SK-N-DZ (cell line): ENCODE data around the gene PTGER4.
"Not testable (repeated sequence)": the region's sequence is repeated elsewhere in the genome, so short reads cannot be mapped to it uniquely, and the experiment has no call there.

Experiments
- DNase-seq: peaks from one replicate; pipeline ENCODE4 v3.0.0-alpha.2; 2015; ENCODE audit warnings: low spot score

Gene PTGER4

DNA sequence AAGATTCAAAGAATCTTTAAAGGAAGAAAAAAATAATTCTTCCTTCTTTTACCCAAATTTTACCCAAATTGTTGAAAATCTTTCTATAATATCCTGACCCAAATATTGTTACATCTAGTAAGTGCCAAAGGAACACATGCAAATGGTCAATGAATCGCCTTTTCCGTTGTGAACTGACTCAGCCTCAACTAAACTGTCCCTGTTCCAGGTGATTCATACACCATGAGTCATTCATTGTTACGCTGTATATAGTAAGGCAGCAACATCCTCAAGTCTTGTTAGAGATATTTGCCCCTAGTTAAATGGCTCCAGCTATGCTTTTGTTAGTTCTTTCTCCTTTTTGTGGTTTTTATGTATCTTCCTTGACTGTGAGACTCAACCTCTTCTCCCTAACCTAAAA is 9.7 kb downstream of the PTGER4 start:
- no peak for DNase-seq

GRCh38 chr5:40690267-40690666 is 10.6 kb downstream of the PTGER4 start:
- DNase-seq, result no peak

GRCh38 chr5:40691894-40692293 is 12.2 kb downstream of the PTGER4 start:
- no peak for DNase-seq

GRCh38 chr5:40694433-40694832 is 14.7 kb downstream of the PTGER4 start:
- DNase-seq, result no peak

- DNase-seq, result no peak
Observed at GRCh38 chr5:40700116-40700782, 20.5 kb downstream of the PTGER4 start.

DNA sequence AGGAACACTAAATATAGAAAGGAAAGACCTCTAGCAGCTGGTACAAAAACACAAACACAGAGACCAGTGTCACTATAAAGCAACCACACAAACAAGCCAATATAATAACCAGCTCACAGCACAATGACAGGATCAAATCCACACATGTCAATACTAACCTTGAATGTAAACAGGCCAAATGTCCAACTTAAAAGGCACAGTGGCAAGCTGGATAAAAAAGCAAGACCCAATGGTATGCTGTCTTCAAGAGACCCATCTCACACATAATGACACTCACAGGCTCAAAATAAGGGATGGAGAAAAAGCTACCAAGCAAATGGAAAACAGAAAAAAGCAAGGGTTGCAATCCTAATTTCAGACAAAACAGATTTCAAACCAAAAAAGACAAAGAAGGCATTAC is 22.3 kb downstream of the PTGER4 start:
- not testable (repeated sequence) for DNase-seq

- DNase-seq, result not testable (repeated sequence)
Observed at GRCh38 chr5:40705484-40705883, 25.8 kb downstream of the PTGER4 start.

DNA sequence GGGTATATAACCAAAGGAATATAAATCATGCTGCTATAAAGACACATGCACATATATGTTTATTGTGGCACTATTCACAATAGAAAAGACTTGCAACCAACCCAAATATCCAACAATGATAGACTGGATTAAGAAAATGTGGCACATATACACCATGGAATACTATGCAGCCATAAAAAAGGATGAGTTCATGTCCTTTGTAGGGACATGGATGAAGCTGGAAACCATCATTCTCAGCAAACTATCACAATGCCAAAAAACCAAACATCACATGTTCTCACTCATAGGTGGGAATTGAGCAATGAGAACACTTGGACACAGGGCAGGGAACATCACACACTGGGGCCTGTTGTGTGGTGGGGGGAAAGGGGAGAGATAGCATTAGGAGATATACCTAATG is 30.9 kb downstream of the PTGER4 start:
- not testable (repeated sequence) for DNase-seq

GRCh38 chr5:40714001-40714400 is 34.3 kb downstream of the PTGER4 start:
- DNase-seq, result no peak

DNA sequence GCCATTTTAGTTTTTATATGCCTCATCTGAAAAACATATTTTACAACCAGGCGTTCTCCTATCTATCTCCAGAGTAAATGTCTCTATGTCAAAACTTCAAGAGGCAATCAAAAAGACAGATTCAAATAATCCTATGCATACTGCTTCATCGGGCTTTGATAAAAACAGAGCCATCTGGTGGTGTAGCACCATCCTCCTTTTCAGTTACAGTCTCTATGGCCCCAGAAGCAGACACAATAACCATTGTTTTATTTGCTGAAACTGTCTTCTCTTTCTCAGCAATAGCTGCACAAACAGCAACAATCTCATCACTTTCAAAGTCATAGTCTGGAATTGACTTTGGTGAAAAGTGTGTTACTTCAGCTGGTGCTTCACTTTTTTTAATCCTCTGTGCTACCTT is 36.3 kb downstream of the PTGER4 start:
- DNase-seq, result no peak

GRCh38 chr5:40716590-40716989 is 36.9 kb downstream of the PTGER4 start:
- no peak for DNase-seq

- no peak for DNase-seq
Observed at GRCh38 chr5:40717281-40717680, 37.6 kb downstream of the PTGER4 start.

DNA sequence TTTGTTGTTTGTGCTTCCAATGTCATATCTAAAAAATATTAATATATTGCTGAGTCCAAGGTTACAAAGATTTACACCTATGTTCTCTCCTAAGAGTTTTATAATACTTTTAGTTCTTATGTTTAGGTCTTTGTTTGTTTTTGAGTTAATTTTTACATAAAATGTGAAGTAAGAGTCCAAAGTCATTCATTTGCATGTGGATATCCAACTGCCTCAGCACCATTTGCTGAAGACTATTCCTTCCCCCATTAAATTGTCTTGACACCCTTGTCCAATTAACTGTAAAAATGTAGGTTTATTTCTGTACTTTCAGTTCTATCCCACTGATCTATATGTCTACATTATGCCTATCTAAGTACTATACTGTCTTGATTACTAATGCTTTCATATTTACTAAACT is 40.4 kb downstream of the PTGER4 start:
- no peak for DNase-seq

DNA sequence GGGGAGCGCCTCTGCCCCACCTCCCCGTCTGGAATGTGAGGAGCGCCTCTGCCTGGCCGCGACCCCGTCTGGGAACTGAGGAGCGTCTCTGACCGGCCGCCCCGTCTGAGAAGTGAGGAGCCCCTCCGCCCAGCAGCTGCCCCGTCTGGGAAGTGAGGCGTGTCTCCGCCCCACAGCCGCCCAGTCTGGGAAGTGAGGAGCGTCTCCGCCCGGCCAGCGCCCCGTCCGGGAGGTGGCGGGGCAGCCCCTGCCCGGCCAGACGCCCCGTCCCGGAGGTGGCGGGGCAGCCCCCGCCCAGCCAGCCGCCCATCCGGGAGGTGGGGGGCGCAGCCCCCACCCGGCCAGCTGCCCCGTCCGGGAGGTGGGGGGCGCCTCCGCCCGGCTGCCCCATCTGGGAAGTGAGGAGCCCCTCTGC is 42.8 kb downstream of the PTGER4 start:
- not testable (repeated sequence) for DNase-seq

DNA sequence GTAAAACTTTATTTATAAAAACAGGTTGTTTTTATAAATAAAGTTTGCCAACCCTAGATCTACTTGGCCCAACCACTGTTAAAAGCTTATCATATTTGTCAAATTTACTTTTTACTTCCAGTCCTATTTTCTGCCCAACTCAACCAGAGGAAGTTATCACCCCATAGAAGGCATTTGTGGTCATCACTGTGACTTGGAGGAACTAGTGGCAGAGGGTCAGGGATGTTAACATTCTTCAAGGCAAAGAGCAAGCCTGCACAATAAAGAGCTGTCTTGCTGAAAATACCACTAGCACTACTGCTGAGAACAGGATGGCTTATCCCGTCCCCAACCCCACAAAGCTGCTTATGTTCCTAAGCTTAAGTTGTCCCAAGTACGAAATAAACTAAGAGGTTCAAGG is 53.7 kb downstream of the PTGER4 start:
- no peak for DNase-seq

- no peak for DNase-seq
Observed at GRCh38 chr5:40733879-40734563, 54.3 kb downstream of the PTGER4 start.

DNA sequence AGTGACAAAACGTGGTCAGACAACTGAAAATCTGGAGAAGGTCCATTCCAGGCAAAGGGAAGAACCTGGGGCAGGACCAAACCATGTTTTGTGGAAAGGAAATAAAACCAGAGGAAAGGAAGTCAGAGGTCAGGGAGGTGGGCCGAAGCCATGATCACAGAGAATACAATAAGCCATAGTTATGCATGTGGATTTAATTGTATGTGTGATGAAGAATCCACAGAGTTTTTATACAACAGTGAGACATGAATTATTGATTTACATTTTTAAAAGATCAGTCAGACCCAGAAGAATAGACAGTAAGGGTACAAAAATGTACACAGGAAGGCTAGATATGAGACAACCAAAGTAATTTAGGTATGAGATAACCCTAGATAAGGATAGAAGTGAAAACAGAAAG is 55.3 kb downstream of the PTGER4 start:
- DNase-seq, result no peak

- DNase-seq, result no peak
Observed at GRCh38 chr5:40735609-40736008, 55.9 kb downstream of the PTGER4 start.

GRCh38 chr5:40736103-40736875 is 56.6 kb downstream of the PTGER4 start:
- peak; percentile 23 for DNase-seq

DNA sequence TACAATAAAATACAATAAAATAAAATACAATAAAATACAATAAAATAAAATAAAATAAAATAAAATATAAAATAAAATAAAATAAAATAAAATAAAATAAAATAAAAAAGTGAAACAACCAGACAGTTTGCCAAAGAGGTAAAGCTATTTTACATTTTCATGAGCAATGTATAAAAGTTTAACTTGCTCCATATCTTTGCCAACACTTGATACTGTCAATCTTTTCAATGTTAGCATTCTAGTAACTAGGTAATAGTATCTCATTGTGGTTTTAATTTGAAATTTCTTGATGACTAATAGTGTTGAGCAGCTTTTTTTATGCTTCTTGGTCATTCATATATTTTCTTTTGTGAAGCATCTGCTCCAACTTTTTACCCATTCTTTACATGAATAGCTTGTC is 58.8 kb downstream of the PTGER4 start:
- DNase-seq, result no peak
